Measurements from ENCODE around the gene WIPF2.

- TF ChIP-seq CBX3 (IDR thresholded peaks at IDR 0.05; ENCODE audit: low read depth), result no peak
- no peak for TF ChIP-seq POLR2A (IDR thresholded peaks at IDR 0.05; ENCODE audit: borderline replicate concordance, extremely low read depth, insufficient read depth, insufficient read length)
- TF ChIP-seq SP1 (IDR thresholded peaks at IDR 0.05; ENCODE audit: low read depth), result no peak
- no peak for TF ChIP-seq POLR2AphosphoS5 (IDR thresholded peaks at IDR 0.05; ENCODE audit: low read depth, low read length)
- TF ChIP-seq ZFX (IDR thresholded peaks at IDR 0.05), result no peak
- no peak for TF ChIP-seq ZNF274 (IDR thresholded peaks at IDR 0.05; ENCODE audit: low read depth, low read length)
- TF ChIP-seq, protein P1, sequence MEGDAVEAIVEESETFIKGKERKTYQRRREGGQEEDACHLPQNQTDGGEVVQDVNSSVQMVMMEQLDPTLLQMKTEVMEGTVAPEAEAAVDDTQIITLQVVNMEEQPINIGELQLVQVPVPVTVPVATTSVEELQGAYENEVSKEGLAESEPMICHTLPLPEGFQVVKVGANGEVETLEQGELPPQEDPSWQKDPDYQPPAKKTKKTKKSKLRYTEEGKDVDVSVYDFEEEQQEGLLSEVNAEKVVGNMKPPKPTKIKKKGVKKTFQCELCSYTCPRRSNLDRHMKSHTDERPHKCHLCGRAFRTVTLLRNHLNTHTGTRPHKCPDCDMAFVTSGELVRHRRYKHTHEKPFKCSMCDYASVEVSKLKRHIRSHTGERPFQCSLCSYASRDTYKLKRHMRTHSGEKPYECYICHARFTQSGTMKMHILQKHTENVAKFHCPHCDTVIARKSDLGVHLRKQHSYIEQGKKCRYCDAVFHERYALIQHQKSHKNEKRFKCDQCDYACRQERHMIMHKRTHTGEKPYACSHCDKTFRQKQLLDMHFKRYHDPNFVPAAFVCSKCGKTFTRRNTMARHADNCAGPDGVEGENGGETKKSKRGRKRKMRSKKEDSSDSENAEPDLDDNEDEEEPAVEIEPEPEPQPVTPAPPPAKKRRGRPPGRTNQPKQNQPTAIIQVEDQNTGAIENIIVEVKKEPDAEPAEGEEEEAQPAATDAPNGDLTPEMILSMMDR (IDR thresholded peaks at IDR 0.05 in 2 of 3, conservative IDR thresholded peaks at IDR 0.05 in 1 of 3; ENCODE audit: borderline replicate concordance in 1 of 3, insufficient read depth in 1 of 3, low read depth in 2 of 3, low read length in 2 of 3), result no peak
- TF ChIP-seq RAD21 (IDR thresholded peaks at IDR 0.05; ENCODE audit: low read depth), result no peak
- TF ChIP-seq, protein P2, sequence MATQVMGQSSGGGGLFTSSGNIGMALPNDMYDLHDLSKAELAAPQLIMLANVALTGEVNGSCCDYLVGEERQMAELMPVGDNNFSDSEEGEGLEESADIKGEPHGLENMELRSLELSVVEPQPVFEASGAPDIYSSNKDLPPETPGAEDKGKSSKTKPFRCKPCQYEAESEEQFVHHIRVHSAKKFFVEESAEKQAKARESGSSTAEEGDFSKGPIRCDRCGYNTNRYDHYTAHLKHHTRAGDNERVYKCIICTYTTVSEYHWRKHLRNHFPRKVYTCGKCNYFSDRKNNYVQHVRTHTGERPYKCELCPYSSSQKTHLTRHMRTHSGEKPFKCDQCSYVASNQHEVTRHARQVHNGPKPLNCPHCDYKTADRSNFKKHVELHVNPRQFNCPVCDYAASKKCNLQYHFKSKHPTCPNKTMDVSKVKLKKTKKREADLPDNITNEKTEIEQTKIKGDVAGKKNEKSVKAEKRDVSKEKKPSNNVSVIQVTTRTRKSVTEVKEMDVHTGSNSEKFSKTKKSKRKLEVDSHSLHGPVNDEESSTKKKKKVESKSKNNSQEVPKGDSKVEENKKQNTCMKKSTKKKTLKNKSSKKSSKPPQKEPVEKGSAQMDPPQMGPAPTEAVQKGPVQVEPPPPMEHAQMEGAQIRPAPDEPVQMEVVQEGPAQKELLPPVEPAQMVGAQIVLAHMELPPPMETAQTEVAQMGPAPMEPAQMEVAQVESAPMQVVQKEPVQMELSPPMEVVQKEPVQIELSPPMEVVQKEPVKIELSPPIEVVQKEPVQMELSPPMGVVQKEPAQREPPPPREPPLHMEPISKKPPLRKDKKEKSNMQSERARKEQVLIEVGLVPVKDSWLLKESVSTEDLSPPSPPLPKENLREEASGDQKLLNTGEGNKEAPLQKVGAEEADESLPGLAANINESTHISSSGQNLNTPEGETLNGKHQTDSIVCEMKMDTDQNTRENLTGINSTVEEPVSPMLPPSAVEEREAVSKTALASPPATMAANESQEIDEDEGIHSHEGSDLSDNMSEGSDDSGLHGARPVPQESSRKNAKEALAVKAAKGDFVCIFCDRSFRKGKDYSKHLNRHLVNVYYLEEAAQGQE (IDR thresholded peaks at IDR 0.05; ENCODE audit: low read depth), result no peak
- no peak for TF ChIP-seq JUND (IDR thresholded peaks at IDR 0.05)
- no peak for TF ChIP-seq CEBPB (IDR thresholded peaks at IDR 0.05; ENCODE audit: low read depth)
Measured at GRCh38 chr17:40330850-40331470, 111.9 kb downstream of the WIPF2 start.

Measured in HCT116 (cell line).